AG04449 (cell line): ENCODE data around the gene PRDM16.

Experiments
- CTCF ChIA-PET: fragments of 350-600 bp; formaldehyde crosslinking; extraction: SDS; loops from one replicate; lab custom pipeline; 2021; ENCODE audit warnings: antibody characterized with exemption; lab: Yijun Ruan, JAX
- POLR2A ChIA-PET: fragments of 400-600, 350-600 bp; formaldehyde crosslinking; extraction: SDS; loops from one replicate; lab custom pipeline; 2020; ENCODE audit warnings: antibody characterized with exemption, inconsistent platforms; lab: Yijun Ruan, JAX
- DNase-seq: peaks from one replicate; pipeline ENCODE4 v3.0.0-alpha.2; 2010; ENCODE audit warnings: low read depth, low spot score
- H3K4me3 ChIP-seq: 2 replicates; pipeline ENCODE4 v1.5.1; 2011; ENCODE audit warnings: low read depth, mild to moderate bottlenecking, control low read depth, low read length
- CTCF ChIP-seq: IDR thresholded peaks from one replicate; pipeline ENCODE4 v1.5.1; 2011; ENCODE audit warnings: mild to moderate bottlenecking, moderate library complexity, low read length, control low read depth, inconsistent platforms; ENCODE audit not compliant: insufficient read depth; ENCODE audit errors: missing control alignments

Gene PRDM16

GRCh38 chr1:3077081-3077480 lies 8.1 kb downstream of the PRDM16 start:
- no peak for TF ChIP-seq CTCF
- no peak overlapping the region for H3K4me3 ChIP-seq
- ChIA-PET CTCF (no interaction called here), POLR2A (no interaction called here)
- no peak for DNase-seq

GRCh38 chr1:3077561-3077960 lies 8.6 kb downstream of the PRDM16 start:
- ChIA-PET CTCF (no interaction called here), POLR2A (no interaction called here)
- no peak for TF ChIP-seq CTCF
- H3K4me3 ChIP-seq, result no peak overlapping the region
- DNase-seq, result no peak

- ChIA-PET CTCF (no interaction called here), POLR2A (no interaction called here)
- no peak for DNase-seq
- no peak overlapping the region for H3K4me3 ChIP-seq
- TF ChIP-seq CTCF, result no peak
These were observed 9.4 kb downstream of the PRDM16 start for GRCh38 chr1:3078430-3078861.

GRCh38 chr1:3078871-3079270 lies 9.9 kb downstream of the PRDM16 start:
- no peak for DNase-seq
- CTCF ChIA-PET, result no interaction called here
- TF ChIP-seq CTCF, result no peak
- POLR2A ChIA-PET, result no interaction called here
- no peak overlapping the region for H3K4me3 ChIP-seq

- POLR2A ChIA-PET, result no interaction called here
- DNase-seq, result no peak
- no peak overlapping the region for H3K4me3 ChIP-seq
- CTCF ChIA-PET, result no interaction called here
- TF ChIP-seq CTCF, result no peak
These were observed 10.5 kb downstream of the PRDM16 start for GRCh38 chr1:3079381-3080052.

GRCh38 chr1:3080053-3080955 lies 11.3 kb downstream of the PRDM16 start:
- CTCF ChIA-PET, result no interaction called here
- DNase-seq, result no peak
- H3K4me3 ChIP-seq, result no peak overlapping the region
- POLR2A ChIA-PET, result no interaction called here
- no peak for TF ChIP-seq CTCF
